H9 (cell line): Measurements from ENCODE around the gene FAM83F. TPM values are rescaled to one million over a fixed set of nuclear protein-coding genes. Genes with fewer than 3 reads are reported as not detected.

Experiments
- DNase-seq: peaks from one replicate; pipeline ENCODE4 v3.0.0-alpha.2; 2017
- H2AFZ ChIP-seq: one replicate; pipeline ENCODE4 v1.6.1; 2013; ENCODE audit warnings: mild to moderate bottlenecking, low read length, control low read depth, moderate library complexity
- H2AK5ac ChIP-seq: 2 replicates; pipeline ENCODE4 v1.6.1; 2013; ENCODE audit warnings: low read length, control low read depth, mixed read lengths; ENCODE audit not compliant: insufficient read length
- H2BK120ac ChIP-seq: one replicate; pipeline ENCODE4 v1.6.1; 2013; ENCODE audit warnings: low read depth, mild to moderate bottlenecking, low read length, control low read depth, inconsistent platforms; ENCODE audit not compliant: poor library complexity, severe bottlenecking
- H2BK12ac ChIP-seq: 2 replicates; pipeline ENCODE4 v1.6.1; 2013; ENCODE audit warnings: low read length, control low read depth, mixed read lengths, low read depth; ENCODE audit not compliant: insufficient read length
- H2BK15ac ChIP-seq: 2 replicates; pipeline ENCODE4 v1.6.1; 2013; ENCODE audit warnings: low read depth, low read length, control low read depth
- H2BK20ac ChIP-seq: one replicate; pipeline ENCODE4 v1.6.1; 2013; ENCODE audit warnings: low read depth, mild to moderate bottlenecking, low read length, control low read depth, inconsistent platforms; ENCODE audit not compliant: poor library complexity, severe bottlenecking
- H2BK5ac ChIP-seq: 2 replicates; pipeline ENCODE4 v1.6.1; 2013; ENCODE audit warnings: low read length, control low read depth, mixed read lengths; ENCODE audit not compliant: insufficient read length
- H3K14ac ChIP-seq: 2 replicates; pipeline ENCODE4 v1.6.1; 2013; ENCODE audit warnings: low read length, control low read depth; ENCODE audit not compliant: insufficient read depth
- H3K18ac ChIP-seq: 2 replicates; pipeline ENCODE4 v1.6.1; 2013; ENCODE audit warnings: low read depth, mild to moderate bottlenecking, mixed read lengths, low read length, control low read depth; ENCODE audit not compliant: insufficient read length
- H3K23ac ChIP-seq: 2 replicates; pipeline ENCODE4 v1.6.1; 2013; ENCODE audit warnings: low read length, control low read depth, mixed read lengths, low read depth; ENCODE audit not compliant: insufficient read length
- H3K23me2 ChIP-seq: 2 replicates; pipeline ENCODE4 v1.6.1; 2013; ENCODE audit warnings: low read depth, mild to moderate bottlenecking, mixed read lengths, low read length, control low read depth; ENCODE audit not compliant: insufficient read length, poor library complexity, severe bottlenecking
- H3K27ac ChIP-seq: 2 replicates; pipeline ENCODE4 v1.5.1; 2013; ENCODE audit warnings: low read length, control low read depth, mixed read lengths, low read depth; ENCODE audit not compliant: insufficient read length
- H3K27me3 ChIP-seq: 2 replicates; pipeline ENCODE4 v1.6.1; 2013; ENCODE audit warnings: low read length, control low read depth, inconsistent platforms; ENCODE audit not compliant: insufficient read depth
- H3K4ac ChIP-seq: 2 replicates; pipeline ENCODE4 v1.6.1; 2013; ENCODE audit warnings: low read depth, mild to moderate bottlenecking, control low read depth, inconsistent platforms, low read length, moderate library complexity
- H3K4me1 ChIP-seq: 2 replicates; pipeline ENCODE4 v1.6.1; 2013; ENCODE audit warnings: low read length, control low read depth, inconsistent platforms; ENCODE audit not compliant: insufficient read depth
- H3K4me2 ChIP-seq: 2 replicates; pipeline ENCODE4 v1.6.1; 2013; ENCODE audit warnings: low read length, control low read depth, mixed read lengths; ENCODE audit not compliant: insufficient read length, insufficient read depth
- H3K56ac ChIP-seq: 2 replicates; pipeline ENCODE4 v1.6.1; 2013; ENCODE audit warnings: low read depth, mild to moderate bottlenecking, mixed read lengths, low read length, control low read depth; ENCODE audit not compliant: insufficient read length
- H3K79me1 ChIP-seq: 2 replicates; pipeline ENCODE4 v1.6.1; 2013; ENCODE audit warnings: low read depth, mild to moderate bottlenecking, moderate library complexity, low read length, control low read depth, inconsistent platforms; ENCODE audit not compliant: insufficient read depth, poor library complexity, severe bottlenecking
- H3K79me2 ChIP-seq: 2 replicates; pipeline ENCODE4 v1.6.1; 2013; ENCODE audit warnings: low read length, control low read depth, inconsistent platforms; ENCODE audit not compliant: insufficient read depth
- H3K9ac ChIP-seq: 2 replicates; pipeline ENCODE4 v1.6.1; 2013; ENCODE audit warnings: low read length, control low read depth, mixed read lengths; ENCODE audit not compliant: insufficient read length; ENCODE audit errors: extremely low read depth
- H3K9me3 ChIP-seq: one replicate; pipeline ENCODE4 v1.6.1; 2013; ENCODE audit warnings: low read depth, low read length, inconsistent platforms; ENCODE audit not compliant: control insufficient read depth
- H3T11ph ChIP-seq: one replicate; pipeline ENCODE4 v1.6.1; 2013; ENCODE audit warnings: mild to moderate bottlenecking, low read length, control low read depth, inconsistent platforms
- H4K20me1 ChIP-seq: one replicate; pipeline ENCODE4 v1.6.1; 2013; ENCODE audit not compliant: control insufficient read depth, insufficient read length, insufficient read depth
- H4K5ac ChIP-seq: 2 replicates; pipeline ENCODE4 v1.6.1; 2013; ENCODE audit warnings: low read depth, mild to moderate bottlenecking, mixed read lengths, low read length, control low read depth; ENCODE audit not compliant: insufficient read length
- H4K8ac ChIP-seq: replicated peaks from 2 replicates; pipeline ENCODE4 v1.6.1; 2013; ENCODE audit warnings: low read length, control low read depth, mixed read lengths, low read depth; ENCODE audit not compliant: insufficient read length
- H4K91ac ChIP-seq: 2 replicates; pipeline ENCODE4 v1.6.1; 2013; ENCODE audit warnings: low read depth, mild to moderate bottlenecking, moderate library complexity, mixed read lengths, low read length, control low read depth; ENCODE audit not compliant: insufficient read length
- H3K27ac Mint-ChIP-seq, 3 experiments: 2 replicates in 2 of 3; 3 replicates in 1 of 3; pipeline ENCODE4 v1.8.0; 2020 to 2021; ENCODE audit warnings: mixed read lengths in 3 of 3, mild to moderate bottlenecking in 1 of 3, moderate library complexity in 1 of 3
- H3K27me3 Mint-ChIP-seq: 2 replicates; pipeline ENCODE4 v1.8.0; 2021; ENCODE audit warnings: low read depth, mild to moderate bottlenecking, moderate library complexity, mixed read lengths
- H3K36me3 Mint-ChIP-seq, 3 experiments: 2 replicates in 2 of 3; 3 replicates in 1 of 3; pipeline ENCODE4 v1.8.0; 2020 to 2021; ENCODE audit warnings: low read depth in 3 of 3, mixed read lengths in 3 of 3; ENCODE audit not compliant: insufficient read depth in 1 of 3
- H3K4me1 Mint-ChIP-seq, 2 experiments: 2 replicates each; pipeline ENCODE4 v1.8.0; 2020; ENCODE audit warnings: mixed read lengths in 2 of 2
- H3K4me3 Mint-ChIP-seq, 2 experiments: 2 replicates in 1 of 2; 3 replicates in 1 of 2; pipeline ENCODE4 v1.8.0; 2020 to 2021; ENCODE audit warnings: mild to moderate bottlenecking in 2 of 2, mixed read lengths in 2 of 2, moderate library complexity in 1 of 2
- H3K9me3 Mint-ChIP-seq, 2 experiments: 2 replicates in 1 of 2; 3 replicates in 1 of 2; pipeline ENCODE4 v1.8.0; 2020; ENCODE audit warnings: mild to moderate bottlenecking in 2 of 2, mixed read lengths in 2 of 2, moderate library complexity in 1 of 2
- CTCF ChIP-seq: fragments of 200-600 bp; sonication (generic); conservative IDR thresholded peaks from 3 replicates; pipeline ENCODE4 v1.8.0; 2021; ENCODE audit warnings: antibody characterized with exemption, mild to moderate bottlenecking
- WGBS: extraction: QIAGEN DNeasy Blood & Tissue Kit; methylation state at CpG from one replicate; pipeline ENCODE4 v1.1.7; 2013; ENCODE audit warnings: missing lambda C conversion rate, low lambda C conversion rate, mixed read lengths; ENCODE audit not compliant: insufficient read length; ENCODE audit errors: extremely low coverage; 5-methylcytosine and 5-hydroxymethylcytosine counted together
- total RNA-seq: library from RNA; stranded (reverse); gene quantifications from 2 replicates; pipeline ENCODE4 v1.2.1, GENCODE V29; 2021

Gene FAM83F
- total RNA-seq, 1 experiment from 2014 or later: 17.4 TPM

GRCh38 chr22:40067639-40068038, 72.9 kb downstream of the FAM83F start:
- Histone ChIP-seq H3K23ac (no peak overlapping the region), H2BK20ac (no peak overlapping the region), H4K8ac (no peak overlapping the region), H3T11ph (no peak overlapping the region), H2BK12ac (no peak overlapping the region), H3K79me2 (no peaks in the 10 kb centered on the region), H3K4me2 (no peak overlapping the region), H3K9ac (no peak overlapping the region), H3K14ac (no peak overlapping the region), H3K27me3 (no peaks in the 10 kb centered on the region), H3K27ac (no peak overlapping the region), H2BK120ac (no peak overlapping the region), H2AFZ (no peak overlapping the region), H3K18ac (no peak overlapping the region), H4K91ac (no peak overlapping the region), H2BK15ac (no peak overlapping the region), H3K79me1 (no peaks in the 10 kb centered on the region), H3K4ac (no peak overlapping the region), H3K56ac (no peak overlapping the region), H2AK5ac (no peak overlapping the region), H3K9me3 (no peaks in the 10 kb centered on the region), H4K5ac (no peak overlapping the region), H3K23me2 (no peaks in the 10 kb centered on the region), H2BK5ac (no peak overlapping the region), H4K20me1 (no peaks in the 10 kb centered on the region), H3K4me1 (peaks cover 2% of the 10 kb centered on the region; the same call in 1 of the 2 replicates)
- H3K27ac Mint-ChIP-seq: no peak overlapping the region; a peak in 1 of 7 replicates
- no peaks in the 10 kb centered on the region for H3K36me3 Mint-ChIP-seq
- no peak for TF ChIP-seq CTCF
- H3K27me3 Mint-ChIP-seq: no peaks in the 10 kb centered on the region
- no CpG with 5 or more reads among the region's 2 CpGs for WGBS
- no peak overlapping the region for H3K4me3 Mint-ChIP-seq
- DNase-seq: no peak
- peaks cover 3 to 8% of the 10 kb centered on the region in 2 experiments; a peak in 2 of 4 replicates for H3K4me1 Mint-ChIP-seq
- no peaks in the 10 kb centered on the region for H3K9me3 Mint-ChIP-seq
